Fibroblast of villous mesenchyme (primary cell): Measurements from ENCODE around the gene ABTB2. TPM values are rescaled to one million over a fixed set of nuclear protein-coding genes. Genes with fewer than 3 reads are reported as not detected.
A peak's percentile ranks its signal among the peaks of the same experiment; 100 is the strongest.

ENCODE experiments used
- DNase-seq: peaks from one replicate; pipeline ENCODE4 v3.0.0-alpha.2; 2010; ENCODE audit warnings: low read depth
- H3K4me3 ChIP-seq: 2 replicates; pipeline ENCODE4 v1.5.1; 2011; ENCODE audit warnings: low read depth, mild to moderate bottlenecking, low read length
- CTCF ChIP-seq: IDR thresholded peaks from 2 replicates; pipeline ENCODE4 v1.5.1; 2012; ENCODE audit warnings: low read depth, mild to moderate bottlenecking, low read length; ENCODE audit not compliant: insufficient read depth
- total RNA-seq: library from RNA; depleted of rRNA; stranded (reverse); fragments of >200 nt; gene quantifications from 2 replicates; pipeline ENCODE4 v1.2.3, GENCODE V29; 2012

Gene ABTB2
- total RNA-seq, 1 donor: 3.9 TPM

- TF ChIP-seq CTCF: no peak
- no peak for DNase-seq
- no peak overlapping the region for H3K4me3 ChIP-seq
These were observed 125.0 kb downstream of the ABTB2 start for GRCh38 chr11:34232807-34233206.

GRCh38 chr11:34226210-34226609, 131.6 kb downstream of the ABTB2 start:
- no peak overlapping the region for H3K4me3 ChIP-seq
- TF ChIP-seq CTCF: no peak
- no peak for DNase-seq

- no peak overlapping the region for H3K4me3 ChIP-seq
- no peak for DNase-seq
- TF ChIP-seq CTCF: no peak
These were observed 132.7 kb downstream of the ABTB2 start for GRCh38 chr11:34225091-34225490.

GRCh38 chr11:34224434-34224966, 133.3 kb downstream of the ABTB2 start:
- DNase-seq: no peak
- TF ChIP-seq CTCF: no peak
- no peak overlapping the region for H3K4me3 ChIP-seq

- no peak for TF ChIP-seq CTCF
- DNase-seq: no peak
- H3K4me3 ChIP-seq: no peak overlapping the region
These were observed 133.9 kb downstream of the ABTB2 start for GRCh38 chr11:34223907-34224306.

GRCh38 chr11:34223021-34223813, 134.6 kb downstream of the ABTB2 start:
- no peak overlapping the region for H3K4me3 ChIP-seq
- peak; percentile 94 for DNase-seq
- TF ChIP-seq CTCF: no peak
